HG02973 (cell line): ENCODE results near the gene MUC7.
"Not testable (repeated sequence)": the region's sequence is repeated elsewhere in the genome, so short reads cannot be mapped to it uniquely, and the experiment has no call there.

Experiments
- ATAC-seq: cut with Tn5 transposase; IDR thresholded peaks from one replicate; pipeline ENCODE4 v1.9.1; 2021; ENCODE audit warnings: moderate library complexity; ENCODE audit not compliant: unreplicated experiment

MUC7 gene

DNA sequence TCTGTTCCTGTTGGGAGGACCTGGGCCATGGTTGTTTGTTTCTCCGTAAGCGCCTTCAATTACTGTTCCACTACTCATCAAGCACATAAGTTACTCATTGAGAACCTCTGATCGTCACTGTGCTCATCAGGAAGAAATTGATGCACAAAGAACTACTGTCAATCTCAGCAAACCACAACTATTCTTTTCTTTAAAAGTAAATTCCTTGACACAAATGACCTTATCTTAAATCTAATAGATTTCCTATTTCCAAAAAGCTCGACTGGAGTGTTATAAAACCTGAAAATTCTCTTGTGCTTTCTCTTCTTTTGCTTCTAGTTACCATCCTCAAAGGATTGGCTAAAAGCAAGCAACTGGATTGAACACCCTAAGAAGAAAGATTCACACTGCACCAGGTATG lies at the start of gene MUC7:
TSS of gene MUC7 (plus strand) at position 301 of the 400 bp plus-strand sequence. CDS start 1,825 bp downstream, outside the sequence.
- ATAC-seq = no peak

DNA sequence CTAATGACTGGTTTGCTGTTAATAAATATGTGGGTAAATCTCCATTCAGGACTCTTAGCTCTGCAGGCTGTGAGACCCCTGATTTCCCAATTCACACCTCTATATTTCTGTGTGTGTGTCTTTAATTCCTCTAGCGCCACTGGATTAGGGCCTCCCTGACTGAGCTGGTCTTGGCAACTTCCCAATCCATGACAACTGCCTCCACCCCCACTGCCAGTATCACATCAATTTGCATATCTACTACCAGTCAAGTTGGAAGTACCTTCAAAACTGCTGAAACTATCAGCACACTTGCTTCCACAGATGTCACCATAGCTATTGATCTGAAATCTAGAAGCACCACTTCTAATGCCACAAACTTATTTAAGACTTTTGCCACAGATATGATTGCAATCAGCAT lies 46.7 kb upstream of the MUC7 start:
- no peak for ATAC-seq

DNA sequence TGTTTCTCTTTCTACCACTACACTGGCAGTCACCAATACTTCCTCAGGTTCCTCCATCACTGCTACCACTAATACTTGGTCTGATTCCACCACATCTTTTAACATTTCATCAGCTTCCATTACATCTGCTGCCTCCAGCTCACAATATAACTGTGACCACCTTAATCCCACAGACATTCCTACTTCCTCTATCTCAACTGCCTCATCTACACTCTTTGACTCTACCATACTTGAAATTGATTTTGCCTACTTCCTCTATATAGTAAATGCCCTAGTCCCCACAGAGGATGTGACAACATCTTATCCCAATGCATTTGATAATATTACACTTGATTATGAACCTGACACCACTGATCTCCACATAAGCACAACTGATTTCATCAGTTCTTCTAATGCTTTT lies 45.2 kb upstream of the MUC7 start:
- no peak for ATAC-seq

DNA sequence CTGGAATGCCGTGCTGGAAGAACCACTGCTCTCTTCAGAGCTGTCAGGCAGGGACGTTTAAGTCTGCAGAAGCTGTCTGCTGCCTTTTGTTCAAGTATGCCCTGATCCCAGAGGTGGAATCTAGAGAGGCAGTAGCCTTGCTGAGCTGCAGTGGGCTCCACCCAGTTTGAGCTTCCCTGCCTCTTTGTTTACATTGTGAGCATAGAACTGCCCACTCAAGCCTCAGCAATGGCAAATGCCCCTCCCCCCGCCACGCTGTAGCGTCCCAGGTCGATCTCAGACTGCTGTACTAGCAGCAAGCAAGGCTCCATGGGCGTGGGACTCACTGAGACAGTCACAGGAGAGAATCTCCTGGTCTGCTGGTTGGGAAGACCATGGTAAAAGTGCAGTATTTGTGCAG lies 34.8 kb upstream of the MUC7 start:
- no peak for ATAC-seq

DNA sequence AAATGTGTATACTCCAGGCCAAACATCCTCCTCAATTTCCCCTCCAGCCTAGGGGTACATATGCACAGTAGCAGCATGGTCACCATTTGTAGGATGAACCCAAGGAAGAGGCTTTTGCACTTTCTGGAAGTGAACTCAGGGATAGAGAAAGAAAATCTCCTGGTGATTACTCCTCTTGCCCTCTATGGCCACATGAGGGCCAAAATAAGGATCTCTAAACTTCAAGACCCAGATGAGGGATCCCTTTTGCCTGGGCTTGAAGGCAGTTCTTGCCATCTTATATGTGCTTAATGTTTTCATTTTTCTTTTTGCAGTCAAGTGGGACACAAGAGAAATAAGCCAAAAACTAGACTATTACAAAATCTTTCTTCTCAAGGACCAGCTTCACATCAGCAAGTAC lies 29.5 kb upstream of the MUC7 start:
- ATAC-seq = no peak

DNA sequence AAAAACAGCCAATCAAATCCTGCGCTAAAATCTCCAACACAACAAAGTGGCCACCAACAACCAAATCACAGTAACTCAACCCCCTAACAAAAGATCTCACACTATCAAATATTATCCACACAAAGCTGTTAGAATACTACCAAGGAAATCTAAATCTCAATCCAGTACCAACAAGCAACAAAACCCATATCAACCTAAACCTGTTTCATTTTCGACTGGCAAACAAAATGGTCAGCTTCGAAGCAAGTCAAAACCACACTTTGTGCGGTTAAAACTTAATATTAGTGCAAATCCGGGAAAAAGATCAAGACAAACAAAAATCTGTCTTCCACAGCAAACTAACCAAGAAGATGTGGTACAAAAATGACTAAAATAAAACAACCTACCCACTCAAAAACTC lies 28.7 kb upstream of the MUC7 start:
- no peak for ATAC-seq

DNA sequence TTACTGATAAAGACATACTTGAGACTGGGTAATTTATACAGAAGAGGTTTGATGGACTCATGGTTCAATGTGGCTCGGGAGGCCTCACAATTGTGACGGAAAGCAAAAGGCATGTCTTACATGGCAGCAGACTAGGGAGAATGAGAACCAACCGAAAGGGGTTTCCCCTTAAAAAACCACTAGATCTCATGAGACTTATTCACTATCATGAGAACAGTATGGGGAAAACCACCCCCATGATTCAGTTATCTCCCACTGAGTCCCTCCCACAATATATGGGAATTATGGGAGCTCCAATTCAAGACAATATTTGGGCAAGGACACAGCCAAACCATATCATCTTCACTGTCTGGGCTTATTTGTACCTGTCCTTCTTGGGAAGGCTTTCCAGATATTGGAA lies 22.8 kb upstream of the MUC7 start:
- ATAC-seq = no peak

DNA sequence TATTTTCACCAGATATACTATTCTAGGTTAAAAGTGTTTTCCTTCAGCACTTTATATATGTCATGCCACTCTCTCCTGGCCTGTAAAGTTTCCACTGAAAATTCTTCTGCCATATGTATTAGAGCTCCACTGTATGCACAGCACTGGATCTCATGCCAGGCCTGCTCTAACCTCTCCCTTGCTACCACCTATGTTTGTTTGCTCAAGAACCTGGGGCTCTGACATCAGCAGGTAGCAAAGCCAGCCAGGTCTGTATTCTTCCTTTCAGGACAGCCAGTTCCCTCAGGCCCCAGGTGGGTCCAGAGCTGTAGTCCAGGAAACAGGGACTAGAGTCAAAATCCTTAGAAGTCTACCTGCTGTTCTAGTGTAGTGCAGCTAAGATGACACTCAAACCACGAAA lies 19.1 kb upstream of the MUC7 start:
- no peak for ATAC-seq

DNA sequence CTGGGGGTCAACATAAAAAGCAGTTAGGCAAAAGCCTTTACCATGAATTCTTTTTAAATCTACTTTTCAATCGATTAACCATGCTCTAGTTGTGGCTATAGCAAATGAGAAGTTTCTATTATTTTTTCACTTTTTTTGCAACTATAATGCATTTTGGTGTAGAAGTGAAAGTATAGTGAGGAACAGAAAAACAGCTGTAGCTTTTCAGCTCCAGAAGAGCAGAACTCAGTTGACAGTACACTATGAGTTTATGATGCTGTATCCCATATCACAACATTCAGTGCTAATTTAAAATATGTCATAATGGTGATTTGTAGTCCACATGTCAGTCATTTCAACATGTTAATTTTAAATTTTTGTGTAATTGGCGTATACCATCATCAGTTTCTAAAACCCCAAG lies 8.7 kb upstream of the MUC7 start:
- ATAC-seq = no peak

DNA sequence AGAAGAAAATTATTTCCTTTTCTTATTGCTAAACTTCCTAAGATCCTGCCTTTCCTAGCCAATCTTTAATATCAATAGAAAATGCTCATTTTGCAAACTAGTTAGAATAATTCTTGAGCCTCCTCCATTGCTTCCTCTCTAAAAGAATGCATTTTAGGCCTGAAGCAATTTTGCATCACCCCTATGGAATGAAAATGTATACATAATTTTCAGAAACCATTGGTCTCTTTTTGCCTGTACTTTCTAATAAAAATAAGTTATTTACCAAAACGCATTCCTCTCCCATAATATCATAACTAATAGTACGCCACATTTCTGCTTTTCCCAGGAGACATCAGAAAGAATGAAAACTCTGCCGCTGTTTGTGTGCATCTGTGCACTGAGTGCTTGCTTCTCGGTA lies 1.7 kb downstream of the MUC7 start:
- no peak for ATAC-seq

DNA sequence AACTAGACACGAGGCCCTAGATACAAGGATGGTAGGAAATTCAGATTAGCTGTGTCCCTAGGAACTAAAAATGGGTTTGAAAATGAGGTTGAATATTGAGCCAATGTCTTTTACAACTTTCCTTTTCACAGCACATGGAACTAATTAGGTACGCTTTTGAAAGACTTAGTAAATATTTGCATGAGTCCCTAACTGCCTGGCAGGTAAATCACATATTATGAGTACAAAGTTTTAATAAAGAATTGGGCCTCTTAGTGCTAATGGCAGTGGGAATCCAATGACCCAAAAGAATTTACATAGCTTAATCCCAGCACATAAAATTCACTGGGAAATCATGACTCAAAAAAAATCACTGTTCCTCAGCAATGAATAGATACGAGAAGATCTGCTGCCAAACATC lies 16.8 kb downstream of the MUC7 start:
- no peak for ATAC-seq

DNA sequence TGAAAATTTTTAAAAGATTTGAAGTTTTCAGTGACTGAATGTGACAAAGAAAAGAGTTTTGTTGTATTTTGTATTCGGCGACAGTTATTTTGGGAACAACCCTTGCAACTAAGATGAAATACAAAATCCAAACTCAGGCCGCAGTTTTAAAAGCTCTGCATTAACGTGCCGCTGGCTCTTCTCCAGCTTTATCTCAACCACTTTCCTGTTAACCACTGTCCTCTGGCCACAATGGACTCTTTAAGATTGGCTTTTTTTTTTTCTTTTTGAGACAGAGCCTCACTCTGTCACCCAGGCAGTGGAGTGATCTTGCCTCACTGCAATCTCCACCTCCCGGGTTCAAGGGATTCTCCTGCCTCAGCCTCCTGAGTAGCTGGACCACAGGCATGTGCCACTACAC lies 24.2 kb downstream of the MUC7 start:
- ATAC-seq = no peak

DNA sequence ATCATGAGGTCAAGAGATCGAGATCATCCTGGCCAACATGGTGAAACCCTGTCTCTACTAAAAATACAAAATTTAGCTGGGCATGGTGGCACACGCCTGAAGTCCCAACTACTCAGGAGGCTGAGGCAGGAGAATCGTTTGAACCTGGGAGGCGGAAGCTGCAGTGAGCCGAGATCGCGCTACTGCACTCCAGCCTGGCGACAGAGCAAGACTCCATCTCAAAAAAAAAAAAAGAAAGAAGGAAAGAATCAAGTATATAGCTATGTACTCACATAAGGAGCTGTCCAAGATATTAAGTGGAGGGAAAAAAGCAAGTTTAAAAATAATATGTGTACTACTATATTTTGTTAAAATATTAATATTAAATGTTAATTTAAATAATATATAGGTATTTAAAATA lies 29.8 kb downstream of the MUC7 start:
- ATAC-seq = not testable (repeated sequence)

DNA sequence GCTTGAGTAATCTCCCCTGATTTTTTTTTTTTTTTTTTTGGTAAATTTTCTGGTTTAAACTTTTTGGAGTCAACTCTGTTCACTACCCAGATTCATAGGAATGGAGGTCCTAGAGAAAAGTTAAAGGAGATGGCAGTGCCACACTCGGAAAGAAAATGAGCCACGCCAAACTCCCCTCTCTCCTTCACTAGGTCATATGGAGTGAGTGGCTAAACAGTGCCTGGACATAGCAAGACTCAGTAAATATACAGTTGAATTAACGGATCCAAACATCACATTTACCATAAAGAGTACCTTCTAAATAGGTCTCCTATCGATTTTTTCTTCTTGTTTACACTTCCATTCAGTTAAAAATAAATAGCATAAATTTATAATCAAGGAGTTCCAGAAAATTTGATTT lies 32.7 kb downstream of the MUC7 start:
- ATAC-seq = no peak

DNA sequence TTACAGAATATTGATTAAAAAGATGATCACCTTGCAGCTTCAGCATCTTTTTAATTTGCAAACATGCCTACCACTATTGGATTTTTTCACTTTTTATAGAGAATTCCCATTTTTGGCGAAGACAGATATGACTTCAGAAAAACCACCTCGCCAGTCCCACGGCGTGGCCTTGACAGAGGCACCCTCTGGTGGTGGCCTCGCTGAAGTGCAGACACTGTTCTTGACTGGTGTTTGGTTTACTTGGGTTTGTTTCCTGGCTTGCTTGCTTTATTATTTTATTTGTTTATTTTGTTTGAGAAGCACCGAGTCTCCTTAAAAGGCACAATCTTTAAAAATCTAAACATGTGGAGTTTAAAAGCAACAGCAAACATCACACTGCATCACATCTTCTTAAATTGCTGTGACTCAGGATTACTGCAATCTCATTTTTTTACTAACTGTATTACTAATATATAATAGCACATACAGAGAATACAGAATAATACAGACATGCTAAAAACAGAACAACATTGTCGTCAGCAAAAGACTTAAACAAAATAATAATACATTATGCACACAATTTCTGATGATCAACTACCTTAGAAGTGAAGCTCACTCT lies 33.3 kb downstream of the MUC7 start:
- ATAC-seq = peak; percentile 93

DNA sequence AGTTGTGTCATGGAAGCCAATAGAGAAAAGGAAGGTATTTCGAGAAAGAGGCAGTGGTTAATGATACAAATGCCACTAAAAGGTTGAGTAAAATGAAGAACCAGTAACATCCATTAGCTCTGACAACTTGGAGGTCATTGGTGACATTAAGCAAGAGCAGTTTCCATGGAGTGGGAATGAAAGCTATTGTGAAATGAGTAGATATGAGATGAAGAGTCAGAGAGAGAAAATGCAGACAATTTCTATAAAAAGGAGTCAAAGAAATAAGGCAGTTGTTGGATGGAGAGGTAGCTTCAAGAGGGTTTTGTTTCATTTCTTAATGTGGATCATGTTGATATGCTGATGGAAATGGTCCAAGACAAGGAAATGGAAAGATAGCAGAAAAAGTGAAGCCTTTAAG lies 36.8 kb downstream of the MUC7 start:
- ATAC-seq = no peak

DNA sequence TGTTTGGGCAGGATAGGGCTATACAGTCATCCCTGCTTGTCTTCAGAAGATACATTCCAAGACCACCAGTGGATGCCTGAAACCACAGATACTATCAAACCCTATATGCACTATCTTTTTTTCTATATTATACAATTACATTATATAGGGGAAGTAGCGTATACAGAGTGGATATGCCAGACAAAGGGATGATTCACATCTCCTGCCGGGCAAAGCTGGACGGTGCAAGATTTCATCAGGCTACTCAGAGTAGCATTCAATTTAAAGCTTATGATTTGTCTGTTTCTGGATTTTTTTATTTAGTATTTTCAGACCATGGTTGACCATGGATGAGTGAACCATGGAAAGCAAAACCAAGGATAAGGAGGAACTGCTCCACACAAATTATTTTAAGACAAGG lies 39.4 kb downstream of the MUC7 start:
- ATAC-seq = no peak

DNA sequence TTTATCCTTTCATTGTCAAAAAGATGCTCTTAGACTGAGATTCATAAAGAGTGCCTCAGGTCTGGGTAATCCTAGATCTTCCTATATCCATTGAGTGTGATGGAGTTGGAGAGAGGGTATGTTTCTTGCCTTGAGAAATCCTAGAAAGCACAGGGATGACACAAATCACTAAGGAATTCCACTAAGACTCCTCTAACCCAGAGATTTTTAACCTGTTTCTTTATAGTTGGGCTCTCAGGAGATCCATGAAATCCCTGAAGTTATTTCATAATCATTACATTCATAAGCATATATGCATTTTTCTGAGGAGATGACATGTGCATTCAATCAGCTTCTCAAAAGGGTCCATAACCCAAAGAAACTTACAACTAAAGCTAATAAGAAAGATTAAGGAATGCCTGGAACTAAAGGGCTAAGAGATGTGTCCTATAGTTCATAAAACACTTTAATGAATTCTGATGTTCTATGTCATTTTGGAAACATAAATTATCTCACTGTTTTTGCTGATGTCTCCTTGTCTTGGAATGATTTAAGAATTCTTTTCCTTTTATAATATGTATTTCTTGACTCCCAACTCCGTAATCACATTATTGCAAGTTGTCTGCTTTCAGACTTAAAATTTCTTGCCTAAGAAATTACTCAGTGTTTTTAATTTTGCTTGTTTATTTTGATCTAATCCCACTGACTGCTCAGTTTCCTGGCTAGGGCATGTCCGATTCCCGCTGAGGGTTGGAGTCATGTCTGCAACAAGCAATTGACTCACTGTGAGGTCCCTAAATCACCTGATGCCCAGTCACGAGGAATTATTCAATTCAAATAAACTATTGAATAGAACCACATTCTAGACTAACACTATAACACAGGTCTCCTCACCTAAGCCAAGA lies 43.6 kb downstream of the MUC7 start:
- no peak for ATAC-seq

DNA sequence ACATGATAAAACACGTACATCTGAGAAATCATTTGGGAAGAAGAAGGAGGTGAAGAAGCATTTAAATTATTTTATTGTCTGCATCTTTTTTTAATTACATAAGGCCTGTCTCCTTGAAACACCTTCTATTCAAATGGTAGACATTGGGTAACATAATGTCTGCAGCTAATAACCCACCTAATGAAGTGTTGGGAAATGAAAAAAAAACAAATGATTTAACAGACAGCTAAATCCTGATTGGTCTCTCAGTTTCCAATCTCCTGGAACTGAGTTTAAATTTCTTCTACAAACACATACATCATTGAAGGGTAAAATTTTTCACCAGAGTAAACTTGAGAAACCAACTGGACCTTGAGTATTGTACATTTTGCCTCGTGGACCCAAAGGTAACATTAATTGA lies 46.3 kb downstream of the MUC7 start, which contains the start of gene AMTN:
TSS of gene AMTN (plus strand) at position 301 of the 400 bp plus-strand sequence. CDS start 209 bp downstream, outside the sequence.
- no peak for ATAC-seq

DNA sequence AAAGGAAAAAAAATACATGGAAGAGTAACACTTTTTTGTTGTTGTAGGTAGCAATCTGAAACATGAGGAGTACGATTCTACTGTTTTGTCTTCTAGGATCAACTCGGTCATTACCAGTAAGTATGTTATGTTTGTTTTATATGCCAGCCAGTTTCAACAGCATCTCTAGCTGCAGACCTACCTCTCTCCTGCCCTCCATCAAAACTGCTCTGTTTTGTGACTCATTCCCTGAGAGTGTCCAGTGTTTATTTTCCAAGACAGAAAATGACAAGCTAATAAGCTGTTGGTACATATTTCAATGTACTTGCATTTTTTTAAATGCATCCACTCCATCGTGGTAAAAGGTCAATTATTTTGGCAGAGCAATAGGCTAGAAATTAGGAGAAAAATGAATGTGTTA lies 46.7 kb downstream of the MUC7 start:
- ATAC-seq = no peak

DNA sequence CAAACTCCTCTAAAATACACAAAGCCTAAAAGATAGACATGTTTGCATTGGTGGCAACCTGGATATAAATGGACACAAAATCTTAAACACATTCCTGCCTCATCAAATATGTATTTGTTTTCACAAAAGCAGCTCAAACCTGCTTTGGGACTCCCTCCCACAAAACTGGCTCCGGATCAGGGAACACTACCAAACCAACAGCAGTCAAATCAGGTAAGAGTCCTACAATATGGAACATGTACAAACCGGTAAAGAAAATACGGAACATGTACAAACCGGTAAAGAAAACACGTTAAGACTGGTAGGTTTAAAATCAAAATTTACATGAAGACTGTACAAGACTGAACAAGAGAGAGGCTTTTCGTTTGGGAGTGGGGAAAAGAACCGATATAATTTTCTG lies 50.6 kb downstream of the MUC7 start:
- ATAC-seq = no peak

DNA sequence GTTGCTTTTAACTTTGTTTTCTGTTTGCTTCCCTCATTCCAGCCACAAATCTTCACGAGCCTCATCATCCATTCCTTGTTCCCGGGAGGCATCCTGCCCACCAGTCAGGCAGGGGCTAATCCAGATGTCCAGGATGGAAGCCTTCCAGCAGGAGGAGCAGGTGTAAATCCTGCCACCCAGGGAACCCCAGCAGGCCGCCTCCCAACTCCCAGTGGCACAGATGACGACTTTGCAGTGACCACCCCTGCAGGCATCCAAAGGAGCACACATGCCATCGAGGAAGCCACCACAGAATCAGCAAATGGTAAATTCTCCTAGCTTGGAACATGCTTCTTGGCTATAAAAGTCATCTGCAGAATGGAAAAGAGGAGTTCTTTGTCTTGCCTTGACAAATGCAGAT lies 59.0 kb downstream of the MUC7 start:
- ATAC-seq = no peak

DNA sequence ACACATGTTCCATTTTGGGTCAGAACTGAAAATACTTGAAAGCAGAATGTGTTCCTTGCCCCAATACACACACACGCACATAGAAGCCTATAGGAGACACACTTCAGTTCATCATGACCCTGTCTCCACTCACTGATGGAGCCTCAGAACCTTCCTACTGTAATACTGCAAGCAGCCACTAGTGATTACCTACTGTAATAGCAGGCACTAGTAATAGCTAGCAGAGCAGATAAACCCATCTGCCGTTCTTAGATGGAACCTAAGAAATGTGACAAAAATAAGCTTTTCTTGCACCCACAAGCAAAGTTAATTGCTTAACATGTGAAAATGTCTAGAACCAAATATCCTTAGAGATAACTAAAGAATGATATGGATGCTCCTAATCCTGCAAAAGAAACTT lies 60.0 kb downstream of the MUC7 start:
- peak; percentile 89 for ATAC-seq
